ENCODE results near the gene RBM47. TPM values are rescaled to one million over a fixed set of nuclear protein-coding genes. Genes with fewer than 3 reads are reported as not detected.
A peak's percentile ranks its signal among the peaks of the same experiment; 100 is the strongest.

Gene RBM47
- total and polyA plus RNA-seq, 4 donors: 25.9 to 119 (median 94.0) TPM

DNA sequence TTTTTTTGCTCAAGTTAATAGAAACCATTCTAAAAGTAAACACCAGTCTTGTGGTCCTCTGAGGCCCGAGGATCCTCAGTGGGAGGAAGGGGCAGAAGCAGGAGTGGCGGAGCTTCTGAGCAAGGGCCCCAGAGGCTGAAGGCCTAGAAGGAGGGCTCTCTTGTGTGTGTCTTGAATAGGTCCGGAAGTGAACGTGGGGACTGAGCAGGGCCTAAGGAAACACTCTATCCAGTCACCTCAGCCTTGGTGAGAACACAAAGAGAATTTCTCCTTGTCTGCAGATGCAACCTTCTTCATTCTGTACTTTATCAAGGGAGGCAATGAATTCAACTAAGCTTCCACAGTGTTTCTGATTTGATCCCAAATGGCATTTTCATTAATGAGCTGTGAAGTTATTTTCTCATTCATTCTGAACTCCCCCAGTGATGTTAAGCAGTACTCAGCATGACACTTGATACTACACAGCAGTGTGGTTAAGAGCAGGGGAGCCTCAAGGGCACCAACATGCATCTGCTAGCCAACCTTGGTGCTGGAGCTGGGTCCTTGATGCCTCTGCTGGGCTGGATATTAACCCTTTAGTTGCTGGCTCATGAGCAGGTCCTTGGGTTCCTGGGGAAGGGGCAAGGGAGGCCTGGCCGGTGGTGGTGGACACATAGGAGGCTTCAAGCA is 64.7 kb downstream of the RBM47 start:
- TF ChIP-seq, protein P1, sequence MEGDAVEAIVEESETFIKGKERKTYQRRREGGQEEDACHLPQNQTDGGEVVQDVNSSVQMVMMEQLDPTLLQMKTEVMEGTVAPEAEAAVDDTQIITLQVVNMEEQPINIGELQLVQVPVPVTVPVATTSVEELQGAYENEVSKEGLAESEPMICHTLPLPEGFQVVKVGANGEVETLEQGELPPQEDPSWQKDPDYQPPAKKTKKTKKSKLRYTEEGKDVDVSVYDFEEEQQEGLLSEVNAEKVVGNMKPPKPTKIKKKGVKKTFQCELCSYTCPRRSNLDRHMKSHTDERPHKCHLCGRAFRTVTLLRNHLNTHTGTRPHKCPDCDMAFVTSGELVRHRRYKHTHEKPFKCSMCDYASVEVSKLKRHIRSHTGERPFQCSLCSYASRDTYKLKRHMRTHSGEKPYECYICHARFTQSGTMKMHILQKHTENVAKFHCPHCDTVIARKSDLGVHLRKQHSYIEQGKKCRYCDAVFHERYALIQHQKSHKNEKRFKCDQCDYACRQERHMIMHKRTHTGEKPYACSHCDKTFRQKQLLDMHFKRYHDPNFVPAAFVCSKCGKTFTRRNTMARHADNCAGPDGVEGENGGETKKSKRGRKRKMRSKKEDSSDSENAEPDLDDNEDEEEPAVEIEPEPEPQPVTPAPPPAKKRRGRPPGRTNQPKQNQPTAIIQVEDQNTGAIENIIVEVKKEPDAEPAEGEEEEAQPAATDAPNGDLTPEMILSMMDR (IDR thresholded peaks at IDR 0.05; ENCODE audit: control extremely low read depth, extremely low read depth): no peak
- no peaks in the 10 kb centered on the region for H3K36me3 ChIP-seq (ENCODE audit: control insufficient read depth in 4 of 4, insufficient read depth in 4 of 4, low read length in 4 of 4)
- 61% methylated on average over 5 of the region's 5 CpGs for WGBS, 2 donors
- ATAC-seq (ENCODE audit: insufficient read depth, low FRiP score) (no peak), DNase-seq (peak in 2 of 3 donors; percentile 24 to 28)
- no peak overlapping the region for H3K27ac ChIP-seq (ENCODE audit: low read depth in 1 of 2, low read length in 1 of 2)
- no peaks in the 10 kb centered on the region for H3K27me3 ChIP-seq (ENCODE audit: control insufficient read depth in 3 of 3, insufficient read depth in 3 of 3, low read length in 2 of 3)
- H3K4me3 ChIP-seq: no peak overlapping the region
- peaks cover 0 to 5% (median 0%) of the 10 kb centered on the region in 5 donors for H3K4me1 ChIP-seq (ENCODE audit: control insufficient read depth in 5 of 5, insufficient read depth in 5 of 5, low read length in 5 of 5)
- no peak overlapping the region for H3K9ac ChIP-seq (ENCODE audit: insufficient read depth in 1 of 2, low read length in 2 of 2)
- no peaks in the 10 kb centered on the region for H3K9me3 ChIP-seq (ENCODE audit: control insufficient read depth in 4 of 4, insufficient read depth in 3 of 4, low read length in 3 of 4)

DNA sequence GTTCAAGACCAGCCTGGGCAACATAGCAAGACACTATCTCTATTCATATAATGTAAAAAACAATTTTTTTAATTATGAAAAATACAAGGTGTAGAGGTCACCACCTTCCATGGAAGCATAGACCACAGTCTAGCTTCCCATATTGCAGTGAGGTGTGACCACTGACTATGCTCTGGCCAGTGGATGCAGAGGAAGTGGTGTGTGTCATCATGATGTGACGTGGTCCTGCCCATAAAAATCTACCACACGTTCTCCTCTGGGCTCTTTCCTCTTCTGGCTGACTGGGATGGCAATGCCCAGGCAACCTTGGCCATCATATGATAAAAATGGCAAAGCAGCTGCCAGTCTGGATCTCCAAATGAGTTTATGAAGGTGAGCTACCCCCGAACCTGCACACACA is 65.7 kb downstream of the RBM47 start:
- Histone ChIP-seq H3K9ac (ENCODE audit: insufficient read depth in 1 of 2, low read length in 2 of 2) (no peak overlapping the region), H3K36me3 (ENCODE audit: control insufficient read depth in 4 of 4, insufficient read depth in 4 of 4, low read length in 4 of 4) (no peaks in the 10 kb centered on the region), H3K4me3 (no peak overlapping the region), H3K27ac (ENCODE audit: low read depth in 1 of 2, low read length in 1 of 2) (no peak overlapping the region), H3K9me3 (ENCODE audit: control insufficient read depth in 4 of 4, insufficient read depth in 3 of 4, low read length in 3 of 4) (no peaks in the 10 kb centered on the region), H3K27me3 (ENCODE audit: control insufficient read depth in 3 of 3, insufficient read depth in 3 of 3, low read length in 2 of 3) (no peaks in the 10 kb centered on the region), H3K4me1 (ENCODE audit: control insufficient read depth in 5 of 5, insufficient read depth in 5 of 5, low read length in 5 of 5) (peaks cover 0 to 5% (median 0%) of the 10 kb centered on the region in 5 donors)
- TF ChIP-seq, protein P1 (IDR thresholded peaks at IDR 0.05; ENCODE audit: control extremely low read depth, extremely low read depth): no peak
- DNase-seq (no peak), ATAC-seq (ENCODE audit: insufficient read depth, low FRiP score) (peak; percentile 42)
- 56 to 73% methylated on average over 3 of the region's 3 CpGs for WGBS, 2 donors

DNA sequence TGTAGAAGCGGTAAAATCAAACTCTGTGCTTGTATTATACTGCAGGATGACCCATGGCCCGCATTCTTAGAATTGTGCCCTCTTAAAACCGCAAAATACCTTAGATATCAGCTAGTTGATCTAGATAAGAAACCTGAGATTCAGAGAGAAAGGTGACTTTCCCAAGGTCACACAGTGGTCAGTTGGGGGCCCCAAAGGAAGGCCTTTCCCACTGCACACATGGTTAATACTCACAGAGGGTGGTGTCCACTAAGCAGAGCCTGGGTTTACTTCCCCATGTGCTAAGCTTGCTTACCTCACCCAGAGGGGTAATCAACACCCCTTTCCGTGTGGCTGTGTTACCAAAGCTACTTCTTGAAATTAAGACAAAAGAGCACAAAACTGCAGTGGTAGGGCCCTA is 66.3 kb downstream of the RBM47 start:
- WGBS, 2 donors: 70 to 75% methylated on average over 4 of the region's 4 CpGs
- H3K36me3 ChIP-seq (ENCODE audit: control insufficient read depth in 4 of 4, insufficient read depth in 4 of 4, low read length in 4 of 4): no peaks in the 10 kb centered on the region
- DNase-seq (no peak), ATAC-seq (ENCODE audit: insufficient read depth, low FRiP score) (no peak)
- H3K4me3 ChIP-seq: no peak overlapping the region
- H3K27ac ChIP-seq (ENCODE audit: low read depth in 1 of 2, low read length in 1 of 2): peak overlapping the region in 1 of 2 donors; percentile 17
- peaks cover 0 to 5% (median 0%) of the 10 kb centered on the region in 5 donors for H3K4me1 ChIP-seq (ENCODE audit: control insufficient read depth in 5 of 5, insufficient read depth in 5 of 5, low read length in 5 of 5)
- no peak overlapping the region for H3K9ac ChIP-seq (ENCODE audit: insufficient read depth in 1 of 2, low read length in 2 of 2)
- TF ChIP-seq, protein P1 (IDR thresholded peaks at IDR 0.05; ENCODE audit: control extremely low read depth, extremely low read depth): no peak
- H3K27me3 ChIP-seq (ENCODE audit: control insufficient read depth in 3 of 3, insufficient read depth in 3 of 3, low read length in 2 of 3): no peaks in the 10 kb centered on the region
- H3K9me3 ChIP-seq (ENCODE audit: control insufficient read depth in 4 of 4, insufficient read depth in 3 of 4, low read length in 3 of 4): no peaks in the 10 kb centered on the region

DNA sequence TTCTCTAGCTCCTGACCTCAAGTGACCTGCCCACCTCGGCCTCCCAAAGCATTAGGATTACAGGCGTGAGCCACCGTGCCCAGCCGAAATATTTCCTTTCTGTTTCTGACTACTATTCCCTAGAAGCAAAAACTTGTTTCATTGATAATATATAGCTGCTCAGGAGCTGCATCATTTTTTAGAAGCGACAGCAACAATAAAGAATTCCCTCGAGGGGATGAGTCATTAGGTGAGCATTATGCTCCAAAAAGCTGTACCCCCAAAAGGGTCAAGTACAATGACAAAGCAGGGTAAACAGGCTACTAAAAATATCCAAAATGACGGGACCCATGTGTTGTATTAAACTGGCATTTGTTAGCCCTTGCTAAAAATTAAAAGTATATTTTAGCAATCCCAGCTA is 67.0 kb downstream of the RBM47 start:
- ATAC-seq (ENCODE audit: insufficient read depth, low FRiP score) (no peak), DNase-seq (no peak)
- Histone ChIP-seq H3K27ac (ENCODE audit: low read depth in 1 of 2, low read length in 1 of 2) (no peak overlapping the region), H3K27me3 (ENCODE audit: control insufficient read depth in 3 of 3, insufficient read depth in 3 of 3, low read length in 2 of 3) (no peaks in the 10 kb centered on the region), H3K36me3 (ENCODE audit: control insufficient read depth in 4 of 4, insufficient read depth in 4 of 4, low read length in 4 of 4) (no peaks in the 10 kb centered on the region), H3K4me3 (no peak overlapping the region), H3K9me3 (ENCODE audit: control insufficient read depth in 4 of 4, insufficient read depth in 3 of 4, low read length in 3 of 4) (no peaks in the 10 kb centered on the region), H3K9ac (ENCODE audit: insufficient read depth in 1 of 2, low read length in 2 of 2) (no peak overlapping the region), H3K4me1 (ENCODE audit: control insufficient read depth in 5 of 5, insufficient read depth in 5 of 5, low read length in 5 of 5) (peaks cover 0 to 5% (median 0%) of the 10 kb centered on the region in 5 donors)
- 83 to 85% methylated on average over 7 of the region's 7 CpGs for WGBS, 2 donors
- TF ChIP-seq, protein P1 (IDR thresholded peaks at IDR 0.05; ENCODE audit: control extremely low read depth, extremely low read depth): no peak
